Neural progenitor cell (in vitro differentiated cells): ENCODE data around the gene GFPT2. TPM values are rescaled to one million over a fixed set of nuclear protein-coding genes. Genes with fewer than 3 reads are reported as not detected.

Source experiments
- DNase-seq: peaks from one replicate; pipeline ENCODE4 v3.0.0-alpha.2; 2016; ENCODE audit warnings: low spot score
- H2AFZ ChIP-seq: fragments of 200-600 bp; sonication (generic); replicated peaks from 2 replicates; pipeline ENCODE4 v1.6.1; 2016; ENCODE audit warnings: antibody characterized with exemption
- H3F3A ChIP-seq: fragments of 200-600 bp; sonication (generic); 2 replicates; pipeline ENCODE4 v1.6.1; 2016; ENCODE audit warnings: antibody characterized with exemption, low read depth
- H3K27ac ChIP-seq: fragments of 200-600 bp; sonication (generic); 2 replicates; pipeline ENCODE4 v1.5.1; 2016; ENCODE audit warnings: mild to moderate bottlenecking
- H3K27me3 ChIP-seq: fragments of 200-600 bp; sonication (generic); 2 replicates; pipeline ENCODE4 v1.6.1; 2016; ENCODE audit warnings: mild to moderate bottlenecking, moderate library complexity
- H3K36me3 ChIP-seq: fragments of 200-600 bp; sonication (generic); 2 replicates; pipeline ENCODE4 v1.5.1; 2016
- H3K4me1 ChIP-seq: fragments of 200-600 bp; sonication (generic); 2 replicates; pipeline ENCODE4 v1.6.1; 2016; ENCODE audit warnings: mixed run types
- H3K4me2 ChIP-seq: fragments of 200-600 bp; sonication (generic); 2 replicates; pipeline ENCODE4 v1.6.1; 2016
- H3K4me3 ChIP-seq: fragments of 200-600 bp; sonication (generic); 2 replicates; pipeline ENCODE4 v1.5.1; 2016
- H3K79me2 ChIP-seq: fragments of 200-600 bp; sonication (generic); 2 replicates; pipeline ENCODE4 v1.6.1; 2016; ENCODE audit warnings: low read depth
- H3K9ac ChIP-seq: fragments of 200-600 bp; sonication (generic); 2 replicates; pipeline ENCODE4 v1.6.1; 2016
- H3K9me3 ChIP-seq: fragments of 200-600 bp; sonication (generic); 2 replicates; pipeline ENCODE4 v1.5.1; 2016; ENCODE audit warnings: low read depth
- H4K20me1 ChIP-seq: fragments of 200-600 bp; sonication (generic); 2 replicates; pipeline ENCODE4 v1.6.1; 2016; ENCODE audit warnings: low read depth
- H3K27ac Mint-ChIP-seq: 3 replicates; pipeline ENCODE4 v1.8.0; 2021; ENCODE audit warnings: mixed read lengths
- H3K27me3 Mint-ChIP-seq: 2 replicates; pipeline ENCODE4 v1.8.0; 2022; ENCODE audit warnings: low read depth, mild to moderate bottlenecking, inconsistent platforms, moderate library complexity, mixed read lengths; ENCODE audit not compliant: insufficient read depth
- H3K36me3 Mint-ChIP-seq: 3 replicates; pipeline ENCODE4 v1.8.0; 2021; ENCODE audit warnings: mixed read lengths
- H3K4me1 Mint-ChIP-seq: 3 replicates; pipeline ENCODE4 v1.8.0; 2021; ENCODE audit warnings: mixed read lengths
- H3K4me3 Mint-ChIP-seq: 3 replicates; pipeline ENCODE4 v1.8.0; 2021; ENCODE audit warnings: mild to moderate bottlenecking, moderate library complexity, mixed read lengths
- H3K9me3 Mint-ChIP-seq: 3 replicates; pipeline ENCODE4 v1.8.0; 2020; ENCODE audit warnings: mixed read lengths
- CTCF ChIP-seq: fragments of 200-600 bp; sonication (generic); IDR thresholded peaks from 2 replicates; pipeline ENCODE4 v1.5.1; 2017; ENCODE audit warnings: antibody characterized with exemption, mild to moderate bottlenecking
- EZH2 ChIP-seq: fragments of 200-600 bp; sonication (generic); IDR thresholded peaks from 2 replicates; pipeline ENCODE4 v1.6.1; 2017; ENCODE audit warnings: antibody characterized with exemption, mild to moderate bottlenecking, moderate library complexity
- EZH2phosphoT487 ChIP-seq: fragments of 200-600 bp; sonication (generic); IDR thresholded peaks from 2 replicates; pipeline ENCODE4 v1.6.1; 2017; ENCODE audit warnings: antibody characterized with exemption
- total RNA-seq: library from RNA; depleted of rRNA; stranded (reverse); fragments of >200 nt; gene quantifications from 2 replicates; pipeline ENCODE4 v1.2.3, GENCODE V29; 2015; ENCODE audit warnings: low replicate concordance

Gene GFPT2
- total RNA-seq, 1 donor from 2014 or later = 18.9 TPM

- Histone ChIP-seq H3K36me3 (no peaks in the 10 kb centered on the region), H3K9me3 (no peaks in the 10 kb centered on the region), H3K27me3 (no peaks in the 10 kb centered on the region), H3K79me2 (no peaks in the 10 kb centered on the region), H4K20me1 (no peaks in the 10 kb centered on the region), H3F3A (no peaks in the 10 kb centered on the region), H3K4me2 (no peak overlapping the region), H3K4me3 (no peak overlapping the region), H3K27ac (no peak overlapping the region), H3K9ac (no peak overlapping the region), H2AFZ (no peak overlapping the region), H3K4me1 (no peaks in the 10 kb centered on the region)
- H3K4me3 Mint-ChIP-seq = no peak overlapping the region
- no peaks in the 10 kb centered on the region for H3K9me3 Mint-ChIP-seq
- no peak overlapping the region for H3K27ac Mint-ChIP-seq
- H3K27me3 Mint-ChIP-seq = peaks cover 2% of the 10 kb centered on the region
- DNase-seq = no peak
- H3K4me1 Mint-ChIP-seq = no peaks in the 10 kb centered on the region
- no peak for TF ChIP-seq EZH2phosphoT487
- no peak for TF ChIP-seq EZH2
- no peak for TF ChIP-seq CTCF
- H3K36me3 Mint-ChIP-seq = no peaks in the 10 kb centered on the region
Observed at GRCh38 chr5:180373454-180373853, 20.3 kb upstream of the GFPT2 start.

GRCh38 chr5:180371949-180372348, 18.8 kb upstream of the GFPT2 start:
- H3K4me1 ChIP-seq = no peaks in the 10 kb centered on the region
- H3K4me3 Mint-ChIP-seq = no peak overlapping the region
- no peak overlapping the region for H3K4me2 ChIP-seq
- no peaks in the 10 kb centered on the region for H3K36me3 Mint-ChIP-seq
- TF ChIP-seq EZH2 (no peak), EZH2phosphoT487 (no peak), CTCF (no peak)
- H3K9me3 Mint-ChIP-seq = no peaks in the 10 kb centered on the region
- H3K9me3 ChIP-seq = no peaks in the 10 kb centered on the region
- H3K79me2 ChIP-seq = no peaks in the 10 kb centered on the region
- H2AFZ ChIP-seq = no peak overlapping the region
- H3K9ac ChIP-seq = no peak overlapping the region
- H3K27me3 Mint-ChIP-seq = peaks cover 2% of the 10 kb centered on the region
- no peak overlapping the region for H3K4me3 ChIP-seq
- H3K4me1 Mint-ChIP-seq = no peaks in the 10 kb centered on the region
- H4K20me1 ChIP-seq = no peaks in the 10 kb centered on the region
- H3F3A ChIP-seq = no peaks in the 10 kb centered on the region
- DNase-seq = no peak
- H3K27ac Mint-ChIP-seq = no peak overlapping the region
- no peaks in the 10 kb centered on the region for H3K36me3 ChIP-seq
- no peak overlapping the region for H3K27ac ChIP-seq
- no peaks in the 10 kb centered on the region for H3K27me3 ChIP-seq

- Histone ChIP-seq H3K4me2 (no peak overlapping the region), H4K20me1 (no peaks in the 10 kb centered on the region), H3K9me3 (no peaks in the 10 kb centered on the region), H3K9ac (no peak overlapping the region), H2AFZ (no peak overlapping the region), H3K27ac (no peak overlapping the region), H3F3A (no peaks in the 10 kb centered on the region), H3K27me3 (no peaks in the 10 kb centered on the region), H3K4me3 (no peak overlapping the region), H3K36me3 (no peaks in the 10 kb centered on the region), H3K4me1 (no peaks in the 10 kb centered on the region), H3K79me2 (no peaks in the 10 kb centered on the region)
- Mint-ChIP-seq H3K27me3 (no peaks in the 10 kb centered on the region), H3K9me3 (no peaks in the 10 kb centered on the region), H3K36me3 (no peaks in the 10 kb centered on the region), H3K27ac (no peak overlapping the region), H3K4me1 (no peaks in the 10 kb centered on the region), H3K4me3 (no peak overlapping the region)
- no peak for DNase-seq
- TF ChIP-seq EZH2phosphoT487 = no peak
- no peak for TF ChIP-seq CTCF
- no peak for TF ChIP-seq EZH2
Observed at GRCh38 chr5:180370861-180371641, 17.9 kb upstream of the GFPT2 start.
